NCI-H1092 (cell line): ENCODE data around the gene DROSHA.
A peak's percentile ranks its signal among the peaks of the same experiment; 100 is the strongest.
"Not testable (repeated sequence)": the region's sequence is repeated elsewhere in the genome, so short reads cannot be mapped to it uniquely, and the experiment has no call there.

Experiments used
- DNase-seq: peaks from one replicate; lab custom pipeline; 2025; lab: John Stamatoyannopoulos, UW

The DROSHA gene, protein sequence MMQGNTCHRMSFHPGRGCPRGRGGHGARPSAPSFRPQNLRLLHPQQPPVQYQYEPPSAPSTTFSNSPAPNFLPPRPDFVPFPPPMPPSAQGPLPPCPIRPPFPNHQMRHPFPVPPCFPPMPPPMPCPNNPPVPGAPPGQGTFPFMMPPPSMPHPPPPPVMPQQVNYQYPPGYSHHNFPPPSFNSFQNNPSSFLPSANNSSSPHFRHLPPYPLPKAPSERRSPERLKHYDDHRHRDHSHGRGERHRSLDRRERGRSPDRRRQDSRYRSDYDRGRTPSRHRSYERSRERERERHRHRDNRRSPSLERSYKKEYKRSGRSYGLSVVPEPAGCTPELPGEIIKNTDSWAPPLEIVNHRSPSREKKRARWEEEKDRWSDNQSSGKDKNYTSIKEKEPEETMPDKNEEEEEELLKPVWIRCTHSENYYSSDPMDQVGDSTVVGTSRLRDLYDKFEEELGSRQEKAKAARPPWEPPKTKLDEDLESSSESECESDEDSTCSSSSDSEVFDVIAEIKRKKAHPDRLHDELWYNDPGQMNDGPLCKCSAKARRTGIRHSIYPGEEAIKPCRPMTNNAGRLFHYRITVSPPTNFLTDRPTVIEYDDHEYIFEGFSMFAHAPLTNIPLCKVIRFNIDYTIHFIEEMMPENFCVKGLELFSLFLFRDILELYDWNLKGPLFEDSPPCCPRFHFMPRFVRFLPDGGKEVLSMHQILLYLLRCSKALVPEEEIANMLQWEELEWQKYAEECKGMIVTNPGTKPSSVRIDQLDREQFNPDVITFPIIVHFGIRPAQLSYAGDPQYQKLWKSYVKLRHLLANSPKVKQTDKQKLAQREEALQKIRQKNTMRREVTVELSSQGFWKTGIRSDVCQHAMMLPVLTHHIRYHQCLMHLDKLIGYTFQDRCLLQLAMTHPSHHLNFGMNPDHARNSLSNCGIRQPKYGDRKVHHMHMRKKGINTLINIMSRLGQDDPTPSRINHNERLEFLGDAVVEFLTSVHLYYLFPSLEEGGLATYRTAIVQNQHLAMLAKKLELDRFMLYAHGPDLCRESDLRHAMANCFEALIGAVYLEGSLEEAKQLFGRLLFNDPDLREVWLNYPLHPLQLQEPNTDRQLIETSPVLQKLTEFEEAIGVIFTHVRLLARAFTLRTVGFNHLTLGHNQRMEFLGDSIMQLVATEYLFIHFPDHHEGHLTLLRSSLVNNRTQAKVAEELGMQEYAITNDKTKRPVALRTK (N-terminal part only)

DNA sequence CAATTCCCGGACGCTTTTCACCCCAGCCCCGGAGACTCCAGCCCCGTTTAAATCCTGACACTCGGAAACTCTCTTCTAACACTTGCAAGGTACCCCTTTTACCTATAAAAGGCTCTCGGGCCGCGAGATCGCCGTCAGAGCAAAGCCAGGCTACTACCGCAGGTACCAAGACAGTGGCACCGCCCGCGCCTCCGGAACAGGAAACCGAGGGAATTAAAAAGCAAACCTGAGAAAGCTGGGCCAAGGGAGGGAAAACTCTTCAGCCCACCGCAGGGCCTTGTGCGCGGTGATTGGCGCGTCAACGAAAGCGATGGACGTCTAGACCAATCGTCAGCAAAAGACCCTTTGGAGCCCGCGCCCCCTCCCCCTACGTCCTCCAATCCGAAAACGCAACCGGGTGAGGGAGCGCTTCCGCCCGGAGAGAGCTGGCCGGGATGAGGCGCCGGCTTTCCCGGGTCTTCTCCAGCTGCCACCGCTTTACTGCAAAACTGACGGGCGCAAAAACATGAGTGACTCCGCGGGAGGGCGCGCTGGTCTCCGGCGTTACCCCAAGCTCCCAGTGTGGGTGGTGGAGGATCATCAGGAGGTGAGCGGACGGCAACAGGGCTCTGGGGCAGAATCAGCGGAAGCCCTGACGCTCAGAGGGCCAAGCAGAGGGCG lies at the start of gene DROSHA, which contains the start of gene C5orf22:
DROSHA (minus strand) TSS at position 206 of the 660 bp plus-strand sequence. CDS start 3,034 bp downstream, outside the sequence.
C5orf22 (plus strand) TSS at position 414 of the 660 bp plus-strand sequence; CDS start at position 506, 92 bp downstream.
- peak; percentile 97 for DNase-seq

DNA sequence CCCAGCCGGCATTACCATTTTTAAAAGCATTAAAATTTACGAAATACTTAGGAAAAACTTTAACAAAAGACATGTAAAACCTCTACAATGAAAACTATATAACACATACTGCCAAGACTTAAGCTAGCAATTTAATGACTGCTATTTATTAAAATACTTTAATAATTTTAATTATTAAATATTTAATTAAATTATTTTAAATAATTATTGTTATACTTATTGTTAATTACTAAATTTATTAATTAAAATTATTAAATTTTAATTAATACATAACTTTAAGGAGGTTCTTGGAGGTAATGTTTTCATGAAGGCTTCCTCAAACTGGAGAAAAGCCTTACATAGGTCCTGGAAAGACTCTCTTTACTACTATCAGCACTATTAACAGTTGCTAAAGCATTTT lies 47.7 kb upstream of the DROSHA start:
- no peak for DNase-seq

DNA sequence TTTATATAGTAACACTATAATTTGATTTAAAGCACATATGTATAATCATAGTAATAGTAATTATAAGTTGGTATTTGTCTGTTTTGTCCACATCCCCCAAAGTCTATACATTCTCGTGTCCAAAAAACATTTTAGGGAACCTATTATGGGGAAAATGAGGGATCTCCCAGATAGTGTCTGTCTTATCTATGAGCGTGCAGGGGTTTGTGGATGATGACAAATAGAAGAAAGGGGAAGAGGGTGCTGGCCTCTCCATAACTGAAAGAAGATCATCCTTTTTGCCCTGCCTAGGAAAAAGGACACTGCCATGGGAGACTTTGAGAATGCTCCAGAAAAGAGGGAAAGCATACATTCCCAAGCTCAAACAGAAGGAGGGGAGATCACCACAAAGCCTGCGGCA lies 45.5 kb upstream of the DROSHA start:
- DNase-seq = no peak

DNA sequence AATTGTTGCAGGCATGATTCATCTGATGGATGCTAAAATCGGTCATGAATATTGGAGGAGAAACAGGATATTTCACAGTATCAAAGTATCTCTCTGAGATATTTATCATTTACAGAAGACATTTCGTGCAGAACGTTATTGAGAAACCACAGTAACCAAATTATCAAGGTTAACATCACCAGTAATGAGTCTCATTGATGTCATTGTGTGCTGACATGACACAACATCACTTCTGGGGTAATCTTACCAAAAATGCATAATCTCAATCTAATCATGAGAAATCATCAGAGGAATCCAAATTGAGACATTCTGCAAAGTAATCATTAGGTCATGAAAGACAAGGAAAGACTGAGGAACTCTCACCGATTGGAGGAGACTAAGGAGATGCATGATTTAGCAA lies 42.9 kb upstream of the DROSHA start:
- DNase-seq = no peak

DNA sequence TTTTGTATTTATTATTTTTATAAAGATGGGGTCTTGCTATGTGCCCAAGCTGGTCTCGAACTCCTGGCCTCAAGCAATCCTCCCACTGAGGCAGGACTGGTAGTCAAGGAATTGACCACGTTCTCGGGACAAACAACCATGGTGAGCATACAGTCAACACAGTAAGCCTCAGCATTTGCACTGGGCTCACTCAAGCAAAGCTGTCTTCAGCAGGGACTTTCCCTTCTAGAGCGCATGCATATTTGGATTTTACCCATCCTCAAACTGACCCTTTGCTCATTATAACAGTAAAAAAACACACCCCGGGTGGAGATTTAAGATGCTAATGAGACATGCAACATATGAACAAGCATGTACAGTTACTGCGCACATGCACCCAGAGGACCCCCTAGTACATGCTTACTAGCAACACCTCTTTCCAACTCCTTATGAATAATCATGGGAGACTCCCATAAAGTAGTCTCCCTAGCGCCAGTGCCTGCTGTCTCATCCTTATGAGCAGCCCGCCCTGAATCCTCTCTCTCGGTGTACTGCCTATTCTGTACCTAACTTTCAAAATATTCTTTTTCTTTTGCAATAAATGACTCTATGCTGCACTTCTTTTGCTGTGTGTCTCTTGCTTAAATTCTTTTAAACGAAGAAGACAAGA lies 41.7 kb upstream of the DROSHA start:
- DNase-seq = no peak

DNA sequence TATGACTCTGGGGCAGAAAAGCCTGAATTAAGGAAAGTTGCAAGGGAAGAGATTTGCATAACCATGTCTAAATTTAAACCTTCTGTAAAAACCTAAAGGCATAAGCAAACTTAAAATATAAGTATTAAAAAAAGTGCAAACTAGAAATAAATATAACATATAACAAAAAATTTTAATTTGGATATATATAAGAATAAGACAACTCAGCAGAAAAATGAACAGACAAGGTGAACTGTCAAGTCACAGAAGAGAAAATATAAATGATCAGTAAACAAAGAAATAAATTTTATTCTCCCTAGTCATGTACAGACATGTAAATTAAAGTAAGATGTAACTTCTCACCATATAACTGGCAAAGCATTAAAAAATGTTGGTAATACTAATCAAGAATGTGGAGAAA lies 37.2 kb upstream of the DROSHA start:
- DNase-seq = no peak

DNA sequence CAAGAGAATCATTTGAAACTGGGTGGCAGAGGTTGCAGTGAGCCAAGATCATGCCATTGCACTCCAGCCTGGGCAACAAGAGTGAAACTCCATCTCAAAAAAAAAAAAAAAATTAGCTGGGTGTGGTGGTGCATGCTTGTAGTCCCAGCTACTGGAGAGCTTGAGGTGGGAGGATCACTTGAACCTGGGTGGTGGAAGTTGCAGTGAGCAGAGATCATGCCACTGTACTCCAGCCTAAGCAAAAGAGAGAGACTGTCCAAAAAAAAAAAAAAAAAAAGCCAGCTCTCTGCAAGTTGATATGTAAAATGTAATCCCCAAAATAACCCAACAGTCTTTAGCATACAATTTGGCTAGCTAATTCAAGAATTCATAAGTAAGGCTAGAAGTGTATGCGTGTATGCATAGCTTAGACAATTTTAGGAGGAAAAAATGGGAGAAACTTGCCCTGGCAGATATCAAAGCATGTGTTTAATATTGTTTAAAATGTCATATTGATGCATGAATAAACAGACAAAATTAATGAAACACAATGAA lies 36.5 kb upstream of the DROSHA start:
- no peak for DNase-seq

DNA sequence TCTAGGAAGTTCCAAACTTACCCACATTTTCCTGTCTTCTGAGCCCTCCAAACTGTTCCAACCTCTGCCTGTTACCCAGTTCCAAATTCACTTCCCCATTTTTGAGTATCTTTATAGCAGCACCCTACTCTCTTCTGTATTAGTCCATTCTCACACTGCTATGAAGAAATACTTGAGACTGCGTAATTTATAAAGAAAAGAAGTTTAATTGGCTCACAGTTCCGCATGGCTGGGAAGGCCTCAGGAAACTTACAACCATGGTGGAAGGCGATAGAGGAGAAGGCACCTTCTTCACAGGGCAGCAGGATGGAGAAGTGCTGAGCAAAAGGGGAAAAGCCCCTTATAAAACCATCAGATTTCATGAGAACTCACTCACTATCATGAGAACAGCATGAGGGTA lies 34.5 kb upstream of the DROSHA start:
- not testable (repeated sequence) for DNase-seq

DNA sequence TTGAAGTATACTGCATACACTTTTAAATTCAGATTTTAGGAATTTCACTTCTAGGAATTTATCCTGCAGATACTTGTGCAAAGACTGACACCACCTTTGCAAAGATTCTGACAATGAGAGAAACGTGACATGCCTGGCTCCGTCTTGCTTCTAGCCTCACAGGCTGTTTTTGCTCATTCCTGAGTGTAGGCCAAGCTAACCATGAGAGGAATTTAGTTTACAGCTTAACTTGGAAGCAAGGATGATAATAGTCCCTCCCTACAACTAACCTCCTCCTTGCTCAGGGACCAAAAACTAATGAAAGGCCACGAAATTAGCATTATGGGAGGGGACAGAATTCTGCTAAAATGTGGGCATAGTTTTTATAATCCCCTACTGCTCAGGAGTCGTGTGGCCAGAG lies 31.3 kb upstream of the DROSHA start:
- no peak for DNase-seq

DNA sequence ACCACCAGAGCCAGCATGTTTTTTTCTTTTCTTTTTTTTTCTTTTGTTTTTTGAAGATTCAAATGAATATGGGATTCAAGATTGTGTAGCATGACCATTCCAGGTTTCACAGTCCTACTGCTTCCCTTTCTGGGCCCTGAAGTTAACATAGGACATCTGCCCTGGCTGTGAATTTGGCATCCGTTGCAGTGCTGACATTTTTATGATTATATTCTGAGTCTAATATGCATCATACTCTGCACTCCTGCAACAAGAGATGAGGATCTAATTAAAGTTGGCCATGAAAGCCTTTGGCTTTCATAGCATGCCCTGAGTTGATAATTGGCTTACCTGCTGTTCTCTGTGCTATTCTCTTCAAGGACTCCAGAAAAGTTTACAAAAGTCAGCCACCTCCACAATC lies 30.1 kb upstream of the DROSHA start:
- DNase-seq = no peak

DNA sequence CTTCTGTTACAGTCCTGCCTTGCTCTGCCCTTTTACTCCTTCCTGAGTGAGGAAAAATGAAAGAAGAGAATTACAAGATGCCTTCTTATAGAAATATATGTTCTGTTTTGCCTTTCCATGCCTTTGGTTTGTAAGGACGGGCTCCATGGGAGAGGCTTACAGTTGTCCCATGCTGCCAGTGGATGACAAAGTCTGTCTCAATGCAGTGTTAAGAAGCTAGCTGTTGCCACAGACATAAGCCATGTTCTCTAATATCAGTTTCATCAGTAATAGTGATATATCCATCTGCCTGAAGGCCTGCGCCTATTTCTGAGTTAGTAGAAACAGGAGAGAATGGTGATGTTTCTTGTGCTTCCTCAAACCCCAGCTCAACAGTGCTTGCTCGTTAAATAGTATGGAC lies 28.0 kb upstream of the DROSHA start:
- DNase-seq = no peak

DNA sequence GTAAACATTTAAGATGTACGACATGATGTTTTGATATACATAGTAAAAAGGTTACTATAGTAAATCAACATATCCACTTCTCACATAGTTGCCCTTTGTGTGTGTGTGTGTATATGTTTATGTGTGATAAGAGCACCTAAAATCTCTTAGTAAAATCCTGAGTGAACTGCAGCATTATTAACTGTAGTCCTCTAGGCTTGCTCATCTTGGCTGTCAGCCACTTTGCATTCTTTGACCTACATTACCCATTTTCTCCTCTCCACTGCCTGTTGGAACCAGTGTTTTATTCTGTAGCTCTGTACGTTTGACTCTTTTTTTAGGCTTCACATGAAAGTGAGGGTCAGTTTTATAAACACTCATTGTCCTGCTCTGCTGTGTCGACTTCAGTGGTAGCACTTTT lies 24.6 kb upstream of the DROSHA start:
- DNase-seq = no peak

DNA sequence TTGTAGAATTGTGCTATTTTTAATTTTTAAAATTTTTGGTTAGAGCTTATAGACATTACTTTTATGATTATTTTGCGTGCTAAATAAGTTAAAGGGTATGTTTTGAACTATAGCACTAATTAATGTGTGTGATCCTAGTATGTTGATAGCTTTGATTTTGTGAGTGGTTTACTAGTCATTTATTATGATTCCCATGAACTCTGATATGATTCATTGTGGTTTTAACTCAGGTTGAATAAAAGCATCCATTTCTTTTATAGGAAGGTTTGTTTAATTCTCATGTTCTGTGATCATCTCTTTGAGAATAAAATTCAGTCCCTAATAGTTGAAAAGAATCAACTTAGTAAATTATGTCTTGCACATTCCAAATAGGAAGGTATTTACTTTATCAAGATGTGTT lies 22.7 kb upstream of the DROSHA start:
- DNase-seq = no peak

DNA sequence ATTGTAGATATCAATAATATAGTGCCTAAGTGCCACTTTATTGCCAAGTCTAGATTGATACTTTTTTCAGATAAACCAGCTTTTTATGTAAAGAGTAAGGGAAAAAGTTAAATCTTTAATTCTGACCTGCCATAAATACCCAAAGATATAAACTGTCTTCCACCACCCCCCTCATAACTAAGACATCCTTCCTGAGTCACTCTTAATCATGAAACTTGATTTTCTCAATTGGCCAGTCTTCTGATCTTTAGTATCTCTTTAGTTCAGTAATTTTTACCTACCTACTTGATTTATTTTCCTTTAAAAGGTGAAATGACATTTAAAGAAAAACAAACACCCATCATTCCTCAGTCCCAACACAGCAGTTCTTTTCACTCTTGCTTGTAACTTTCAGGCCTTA lies 22.0 kb upstream of the DROSHA start:
- DNase-seq = no peak

DNA sequence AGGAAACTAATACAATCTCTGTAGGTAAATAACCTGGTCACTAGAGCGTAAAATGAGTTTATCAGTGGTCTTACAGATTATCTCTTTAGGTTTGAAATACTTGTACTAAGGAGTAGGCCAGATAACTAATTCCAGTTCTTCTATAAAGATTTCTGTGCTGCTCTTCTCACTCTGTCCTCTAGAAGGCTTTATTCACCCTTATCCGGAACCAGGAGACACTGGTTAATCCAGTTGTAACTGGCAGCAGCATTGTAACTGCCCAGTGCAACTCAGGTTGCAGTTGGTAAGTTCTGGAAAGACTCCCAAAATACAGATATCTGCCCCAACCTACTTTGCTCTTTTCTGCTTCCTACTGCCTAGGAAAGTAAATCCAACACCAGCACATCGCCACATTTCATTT lies 20.0 kb upstream of the DROSHA start:
- no peak for DNase-seq

DNA sequence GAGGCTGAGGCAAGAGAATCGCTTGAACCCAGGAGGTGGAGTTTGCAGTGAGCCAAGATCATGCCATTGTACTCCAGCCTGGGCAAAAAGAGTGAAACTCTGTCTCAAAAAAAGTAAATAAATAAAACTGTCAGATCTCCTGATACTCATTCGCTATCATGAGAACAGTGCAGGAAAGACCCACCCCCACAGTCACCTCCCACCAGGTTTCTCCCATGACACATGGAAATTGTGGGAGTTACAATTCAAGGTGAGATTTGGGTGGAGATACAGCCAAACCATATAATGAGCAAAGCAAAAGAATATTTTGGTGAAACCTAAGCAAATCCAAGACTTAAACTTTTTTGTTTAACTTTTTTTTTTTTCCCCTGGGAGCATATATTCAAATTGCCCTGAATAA lies 17.2 kb upstream of the DROSHA start:
- not testable (repeated sequence) for DNase-seq

DNA sequence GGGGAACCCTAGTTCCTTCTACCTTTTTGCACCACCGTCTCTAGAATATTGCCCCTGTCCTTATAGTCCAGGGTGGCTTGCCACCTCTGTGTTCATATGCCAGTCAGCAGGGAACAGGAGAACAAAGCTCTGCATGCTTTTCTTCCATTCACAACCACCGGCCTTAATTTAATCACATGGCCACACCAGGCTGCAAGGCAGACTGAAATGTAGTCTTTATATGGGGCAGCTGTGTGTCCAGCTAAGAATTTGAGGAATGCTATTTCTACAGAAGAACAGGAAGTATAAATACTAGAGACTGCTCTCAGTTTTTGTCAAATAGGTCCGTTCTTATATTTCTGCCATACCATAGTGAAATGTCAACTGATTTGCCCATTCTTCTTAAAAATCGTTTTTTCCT lies 6.0 kb upstream of the DROSHA start:
- no peak for DNase-seq

DNA sequence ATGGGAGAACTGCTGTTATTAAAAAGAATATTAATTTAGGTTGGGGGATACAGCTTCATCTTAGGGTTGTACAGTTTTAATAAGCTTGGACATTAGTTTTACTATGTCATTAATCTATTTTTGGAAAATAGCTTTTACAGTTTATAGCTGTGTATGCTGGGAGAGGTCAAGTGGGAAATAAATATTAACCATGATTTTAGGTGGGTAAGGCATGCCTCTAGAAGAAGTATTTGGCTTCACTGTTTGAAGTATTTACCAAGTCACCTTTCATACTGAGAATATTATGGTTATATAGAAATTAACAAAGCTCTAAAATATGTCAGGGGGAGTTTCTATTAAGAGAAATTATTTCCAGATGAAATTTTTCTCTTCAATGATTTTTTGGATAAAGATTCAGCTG lies 5.5 kb upstream of the DROSHA start:
- no peak for DNase-seq

DNA sequence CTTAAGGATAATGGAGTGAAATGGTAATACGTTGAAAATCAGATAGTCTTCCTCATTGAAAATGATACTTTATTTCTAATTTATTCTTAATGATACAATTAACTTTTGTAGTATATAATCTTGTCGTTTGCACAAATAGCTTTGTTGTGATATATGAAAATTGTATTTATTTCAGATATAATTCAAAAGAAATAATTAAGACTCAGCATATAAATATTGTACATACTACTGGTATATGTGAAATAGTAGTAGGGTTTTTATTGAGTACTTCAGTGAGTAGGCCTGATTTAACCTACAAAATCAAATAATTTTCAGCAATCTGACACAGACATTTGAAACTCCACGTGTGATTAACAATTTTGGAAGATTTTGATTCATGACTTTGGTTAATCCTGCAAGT lies 5.0 kb upstream of the DROSHA start:
- no peak for DNase-seq

DNA sequence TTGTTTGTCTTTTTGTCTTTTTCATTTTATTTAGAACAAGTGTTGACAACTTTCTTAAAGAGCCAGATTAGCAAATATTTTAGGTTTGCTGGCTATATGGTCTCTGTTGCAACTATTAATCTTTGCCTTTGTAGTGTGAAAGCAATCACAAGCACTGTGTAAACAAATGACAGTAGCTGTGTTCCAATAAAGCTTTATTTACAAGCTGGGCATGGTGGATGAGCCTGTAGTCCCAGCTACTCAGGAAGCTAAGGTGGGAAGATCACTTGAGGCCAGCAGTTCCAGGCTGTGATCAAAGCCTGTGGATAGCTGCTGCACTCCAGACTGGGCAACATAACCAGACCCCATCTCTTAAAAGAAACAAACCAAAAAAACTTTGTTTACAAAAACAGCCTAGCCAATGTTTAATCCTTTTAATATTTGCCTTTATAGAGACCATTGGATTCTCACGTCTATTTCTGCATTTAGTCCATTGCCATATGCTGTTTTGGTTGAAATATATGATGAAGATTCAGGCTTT lies 2.7 kb upstream of the DROSHA start:
- no peak for DNase-seq

DNA sequence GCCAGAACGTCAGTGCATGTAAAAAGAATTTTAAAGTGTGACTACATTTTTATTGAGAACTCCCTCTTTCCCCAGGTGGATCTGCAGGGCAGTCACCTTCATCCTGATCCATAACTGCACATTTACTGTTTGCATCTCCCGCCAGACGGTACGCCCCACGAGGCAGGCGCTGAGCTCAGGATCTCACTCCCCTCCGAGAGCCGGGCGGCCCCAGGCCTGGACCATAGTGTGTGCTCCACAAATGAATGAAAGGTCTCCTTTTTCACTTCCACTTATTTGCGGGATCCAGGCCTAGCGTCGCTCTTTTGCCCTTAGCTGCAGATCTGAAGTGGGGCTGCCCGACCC lies 378 bp downstream of the DROSHA start:
- DNase-seq = no peak
